Spleen (tissue), 11 donors: ENCODE data around the gene CRIP2. TPM values are rescaled to one million over a fixed set of nuclear protein-coding genes. Genes with fewer than 3 reads are reported as not detected.

Experiments
- DNase-seq: peaks from one replicate; pipeline ENCODE4 v3.0.0-alpha.2; 2020
- H3K27ac ChIP-seq, 8 donors: fragments of 200-600 bp; sonication (generic) in 7 of 8; 1 replicate in 4 of 8; 2 replicates in 4 of 8; pipeline versions ENCODE4 v1.5.0 to v1.8.0; 2016 to 2021; ENCODE audit warnings: inconsistent platforms in 4 of 8, mild to moderate bottlenecking in 4 of 8, moderate library complexity in 1 of 8
- H3K27me3 ChIP-seq, 7 donors: fragments of 200-600 bp; sonication (generic) in 6 of 7; replicated peaks in 1 of 7; 1 replicate in 4 of 7; 2 replicates in 3 of 7; pipeline versions ENCODE4 v1.5.0 to v1.8.0; 2016 to 2021; ENCODE audit warnings: inconsistent platforms in 3 of 7, mild to moderate bottlenecking in 1 of 7
- H3K36me3 ChIP-seq, 6 donors: fragments of 200-600 bp; sonication (generic) in 5 of 6; 1 replicate in 4 of 6; 2 replicates in 2 of 6; pipeline versions ENCODE4 v1.5.0 to v1.8.0; 2016 to 2021; ENCODE audit warnings: inconsistent platforms in 2 of 6
- H3K4me1 ChIP-seq, 6 donors: fragments of 200-600 bp; sonication (generic) in 5 of 6; 1 replicate in 3 of 6; 2 replicates in 3 of 6; pipeline versions ENCODE4 v1.5.0 to v1.8.0; 2016 to 2021; ENCODE audit warnings: inconsistent platforms in 3 of 6
- H3K4me3 ChIP-seq, 8 donors: fragments of 200-600 bp; sonication (generic) in 7 of 8; 1 replicate in 4 of 8; 2 replicates in 4 of 8; pipeline versions ENCODE4 v1.5.0 to v1.8.0; 2016 to 2021; ENCODE audit warnings: inconsistent platforms in 4 of 8, mild to moderate bottlenecking in 4 of 8, moderate library complexity in 2 of 8
- H3K9me3 ChIP-seq, 8 donors: fragments of 200-600 bp; sonication (generic) in 7 of 8; 1 replicate in 4 of 8; 2 replicates in 4 of 8; pipeline versions ENCODE4 v1.5.0 to v1.8.0; 2016 to 2021; ENCODE audit warnings: inconsistent platforms in 4 of 8
- POLR2A ChIP-seq, 3 donors: fragments of 450-650 bp; IDR thresholded peaks; one replicate each; pipeline ENCODE4 v1.5.1; 2017; ENCODE audit warnings: antibody characterized with exemption in 3 of 3, mild to moderate bottlenecking in 1 of 3
- POLR2AphosphoS5 ChIP-seq, 3 donors: sonication (generic); formaldehyde crosslinking; IDR thresholded peaks; one replicate each; pipeline ENCODE4 v1.5.1; 2017; ENCODE audit warnings: antibody characterized with exemption in 3 of 3
- WGBS, 5 donors: extraction: QIAGEN DNeasy Blood & Tissue Kit in 3 of 5; methylation state at CpG; one replicate each; pipeline versions ENCODE4 v1.1.5 to v1.1.7; 2013 to 2018; 5-methylcytosine and 5-hydroxymethylcytosine counted together
- intact Hi-C: fragments of 100-400 bp; cut with DNase I; formaldehyde crosslinking; loops from one replicate; pipeline ENCODE4 v1.15.0; 2023; ENCODE audit warnings: low total_unique reads
- polyA plus RNA-seq, 3 donors: library from polyadenylated mRNA; stranded (reverse); fragments of 200-250 nt; gene quantifications; one replicate each; pipeline ENCODE4 v1.2.1, GENCODE V29; 2013
- total RNA-seq, 7 donors: library from RNA; depleted of rRNA in 3 of 7; stranded (reverse); fragments of >200 nt in 3 of 7; fragmentation: NEBNext Ultra II Directional in 4 of 7; extraction: Animal tissue kit (Norgen Biotek cat#: 25700) in 4 of 7; gene quantifications; one replicate each; pipeline versions ENCODE4 v1.1.0 to v1.2.1, GENCODE V29; 2016 to 2021
- TF ChIP-seq, protein P1 (sequence below), 11 experiments: fragments of 200-600 bp in 7 of 11; fragments of 450-650 bp in 4 of 11; sonication (generic) in 4 of 11; IDR thresholded peaks in 8 of 11; conservative IDR thresholded peaks in 3 of 11; 1 replicate in 7 of 11; 2 replicates in 4 of 11; pipeline versions ENCODE4 v1.4.0 to v1.8.0; 2016 to 2021; ENCODE audit warnings: antibody characterized with exemption in 11 of 11, inconsistent platforms in 4 of 11, mild to moderate bottlenecking in 1 of 11
- donor health status: healthy with polysubstance abuse.
- donor health status: DM: no; HTN: no; CAD: no; lungs with moderate emphysema.
- donor health status: DM: no; HTN: no; CAD: no.
- donor health status: Bipolar disorder and iron deficiency.
- donor health status: healthy.
- donor health status: DM: no; HTN: no; CAD: no.
- donor health status: DM: yes; HTN: yes; CAD: no.

The CRIP2 gene
- total and polyA plus RNA-seq, 10 donors: 68.6 to 181 (median 111) TPM

- WGBS, 5 donors: 86 to 93% (median 91%) methylated on average over 12 of the region's 12 CpGs
- DNase-seq: no peak
- intact Hi-C loops: no loop called here
- TF ChIP-seq, protein P1, sequence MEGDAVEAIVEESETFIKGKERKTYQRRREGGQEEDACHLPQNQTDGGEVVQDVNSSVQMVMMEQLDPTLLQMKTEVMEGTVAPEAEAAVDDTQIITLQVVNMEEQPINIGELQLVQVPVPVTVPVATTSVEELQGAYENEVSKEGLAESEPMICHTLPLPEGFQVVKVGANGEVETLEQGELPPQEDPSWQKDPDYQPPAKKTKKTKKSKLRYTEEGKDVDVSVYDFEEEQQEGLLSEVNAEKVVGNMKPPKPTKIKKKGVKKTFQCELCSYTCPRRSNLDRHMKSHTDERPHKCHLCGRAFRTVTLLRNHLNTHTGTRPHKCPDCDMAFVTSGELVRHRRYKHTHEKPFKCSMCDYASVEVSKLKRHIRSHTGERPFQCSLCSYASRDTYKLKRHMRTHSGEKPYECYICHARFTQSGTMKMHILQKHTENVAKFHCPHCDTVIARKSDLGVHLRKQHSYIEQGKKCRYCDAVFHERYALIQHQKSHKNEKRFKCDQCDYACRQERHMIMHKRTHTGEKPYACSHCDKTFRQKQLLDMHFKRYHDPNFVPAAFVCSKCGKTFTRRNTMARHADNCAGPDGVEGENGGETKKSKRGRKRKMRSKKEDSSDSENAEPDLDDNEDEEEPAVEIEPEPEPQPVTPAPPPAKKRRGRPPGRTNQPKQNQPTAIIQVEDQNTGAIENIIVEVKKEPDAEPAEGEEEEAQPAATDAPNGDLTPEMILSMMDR (IDR thresholded peaks at IDR 0.05 in 8 of 11, conservative IDR thresholded peaks at IDR 0.05 in 3 of 11): no peak
- TF ChIP-seq POLR2AphosphoS5 (IDR thresholded peaks at IDR 0.05) (no peak), POLR2A (IDR thresholded peaks at IDR 0.05) (no peak)
- Histone ChIP-seq H3K27ac (no peak overlapping the region), H3K27me3 (peaks cover 0 to 60% (median 8%) of the 10 kb centered on the region in 7 donors), H3K9me3 (no peaks in the 10 kb centered on the region), H3K36me3 (no peaks in the 10 kb centered on the region), H3K4me3 (no peak overlapping the region), H3K4me1 (no peaks in the 10 kb centered on the region)
These were observed 34.0 kb downstream of the CRIP2 start for GRCh38 chr14:105508601-105509000.

DNA sequence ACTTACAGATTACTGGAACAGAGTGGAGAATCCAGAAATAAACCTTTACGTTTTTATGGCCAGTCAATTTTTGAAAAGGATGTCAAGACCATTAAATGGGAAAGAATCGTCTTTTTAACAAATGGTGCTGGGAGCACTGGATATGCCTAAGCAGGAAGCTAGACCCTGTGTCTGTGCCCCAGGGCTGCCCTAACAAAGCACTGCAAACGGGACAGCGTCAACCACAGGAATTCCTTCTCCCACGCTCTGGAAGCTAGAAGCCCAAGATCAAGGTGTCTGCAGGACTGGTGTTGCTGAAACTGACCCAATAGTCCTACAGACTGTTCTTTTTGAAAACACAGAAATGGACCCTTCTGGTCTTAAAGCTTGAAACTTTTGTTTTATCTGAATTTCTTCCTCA, 42.5 kb downstream of the CRIP2 start:
- 46 to 58% (median 54%) methylated on average over 5 of the region's 5 CpGs for WGBS, 5 donors
- Histone ChIP-seq H3K27ac (no peak overlapping the region), H3K27me3 (peaks cover 0 to 59% (median 3%) of the 10 kb centered on the region in 7 donors), H3K4me3 (no peak overlapping the region), H3K36me3 (no peaks in the 10 kb centered on the region), H3K4me1 (no peaks in the 10 kb centered on the region), H3K9me3 (no peaks in the 10 kb centered on the region)
- intact Hi-C loops: no loop called here
- DNase-seq: no peak
- TF ChIP-seq, protein P1 (IDR thresholded peaks at IDR 0.05 in 8 of 11, conservative IDR thresholded peaks at IDR 0.05 in 3 of 11): no peak
- no peak for TF ChIP-seq POLR2A (IDR thresholded peaks at IDR 0.05)
- TF ChIP-seq POLR2AphosphoS5 (IDR thresholded peaks at IDR 0.05): no peak

DNA sequence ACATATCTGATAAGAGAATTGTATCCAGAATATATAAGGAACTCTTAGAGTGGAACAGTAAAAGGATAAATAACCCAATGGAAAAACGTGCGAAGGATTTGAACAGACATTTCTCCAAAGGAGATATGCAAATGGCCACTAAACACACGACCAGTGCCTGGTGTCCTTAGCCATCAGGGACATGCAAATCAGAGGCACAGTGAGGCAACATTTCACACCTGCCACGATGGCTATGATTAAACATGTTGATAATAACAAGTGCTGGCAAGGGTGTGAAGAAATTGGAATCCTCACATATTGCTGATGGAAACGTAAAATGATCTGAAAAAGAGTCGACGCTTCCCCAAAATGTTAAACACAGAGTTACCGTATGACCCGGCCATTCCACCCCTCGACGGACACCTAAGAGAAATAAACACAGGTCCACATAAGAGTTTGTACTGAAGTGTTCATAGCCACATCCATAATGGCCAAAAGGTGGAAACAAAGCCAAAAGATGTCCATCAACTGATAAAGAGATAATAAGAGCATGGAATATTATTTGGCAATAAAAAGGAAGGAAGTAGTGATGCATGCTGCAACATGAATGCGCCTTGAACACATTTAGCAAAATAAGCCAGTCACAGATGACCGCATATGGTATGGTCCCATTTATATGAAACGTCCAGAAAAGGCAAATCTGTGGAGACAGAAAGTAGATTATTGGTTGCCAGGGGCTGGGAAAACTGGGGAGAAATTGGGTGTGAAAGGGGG, 45.5 kb downstream of the CRIP2 start:
- H3K4me1 ChIP-seq: no peaks in the 10 kb centered on the region
- no peaks in the 10 kb centered on the region for H3K36me3 ChIP-seq
- DNase-seq: no peak
- WGBS, 5 donors: 70 to 74% (median 70%) methylated on average over 14 of the region's 14 CpGs
- H3K4me3 ChIP-seq: no peak overlapping the region
- peaks cover 0 to 44% (median 0%) of the 10 kb centered on the region in 7 donors for H3K27me3 ChIP-seq
- no peaks in the 10 kb centered on the region for H3K9me3 ChIP-seq
- H3K27ac ChIP-seq: no peak overlapping the region
- intact Hi-C loops: no loop called here
- TF ChIP-seq, protein P1 (IDR thresholded peaks at IDR 0.05 in 8 of 11, conservative IDR thresholded peaks at IDR 0.05 in 3 of 11): no peak
- no peak for TF ChIP-seq POLR2AphosphoS5 (IDR thresholded peaks at IDR 0.05)
- no peak for TF ChIP-seq POLR2A (IDR thresholded peaks at IDR 0.05)

DNA sequence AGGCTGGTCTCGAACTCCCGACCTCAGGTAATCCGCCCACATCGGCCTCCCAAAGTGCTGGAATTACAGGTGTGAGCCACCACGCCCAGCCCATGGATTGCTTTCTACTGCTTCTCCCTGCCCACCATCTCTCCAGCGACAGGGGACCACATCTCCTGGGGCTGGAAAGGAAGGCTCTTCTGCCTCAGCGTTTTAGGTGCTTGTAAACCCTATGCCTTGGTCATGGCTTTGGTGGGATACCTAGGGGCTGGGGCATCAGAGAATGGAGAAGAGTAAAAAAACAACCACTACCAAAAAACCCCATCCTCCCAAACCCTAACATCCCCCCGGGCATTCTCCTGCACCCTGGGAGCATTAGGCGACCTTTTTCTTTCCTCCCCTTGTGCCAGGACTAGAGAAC, 50.7 kb downstream of the CRIP2 start:
- Histone ChIP-seq H3K9me3 (no peaks in the 10 kb centered on the region), H3K27ac (peak overlapping the region in 1 of 8 donors; percentile 53), H3K36me3 (no peaks in the 10 kb centered on the region), H3K4me3 (peak overlapping the region in 1 of 8 donors; percentile 80), H3K27me3 (peaks cover 0 to 58% (median 24%) of the 10 kb centered on the region in 7 donors), H3K4me1 (peaks cover 30 to 46% (median 42%) of the 10 kb centered on the region in 6 donors)
- DNase-seq: no peak
- 88 to 93% (median 91%) methylated on average over 9 of the region's 9 CpGs for WGBS, 5 donors
- intact Hi-C loops: no loop called here
- TF ChIP-seq POLR2A (IDR thresholded peaks at IDR 0.05) (no peak), POLR2AphosphoS5 (IDR thresholded peaks at IDR 0.05) (no peak)
- TF ChIP-seq, protein P1 (IDR thresholded peaks at IDR 0.05 in 8 of 11, conservative IDR thresholded peaks at IDR 0.05 in 3 of 11): no peak
